CD4-positive, alpha-beta T cell (primary cell): ENCODE measurements around the gene MPHOSPH10. TPM values are rescaled to one million over a fixed set of nuclear protein-coding genes. Genes with fewer than 3 reads are reported as not detected.
"Not testable (repeated sequence)": the region's sequence is repeated elsewhere in the genome, so short reads cannot be mapped to it uniquely, and the experiment has no call there.

Experiments
- ATAC-seq: fragments of 200-7000 bp; cut with Tn5 transposase; one replicate; pipeline ENCODE4 v1.10.0; 2022; ENCODE audit warnings: mild to moderate bottlenecking; ENCODE audit not compliant: poor library complexity
- CTCF ChIA-PET: fragments of 350-600 bp; sonication (Branson Sonifier 250); formaldehyde crosslinking; loops from one replicate; lab custom pipeline; 2021; ENCODE audit warnings: antibody characterized with exemption, inconsistent platforms; lab: Charles Lee
- POLR2A ChIA-PET: fragments of 350-600 bp; sonication (Branson Sonifier 250); formaldehyde crosslinking; loops from one replicate; lab custom pipeline; 2021; ENCODE audit warnings: antibody characterized with exemption, inconsistent platforms; lab: Charles Lee
- DNase-seq, 14 experiments: peaks; one replicate each; pipeline ENCODE4 v3.0.0-alpha.2; 2013 to 2020; ENCODE audit warnings: mixed read lengths in 2 of 14
- H3K27ac ChIP-seq, 2 donors: one replicate each; pipeline versions ENCODE4 v1.5.1 to v1.7.0; 2013; ENCODE audit warnings: low read length in 2 of 2, low read depth in 1 of 2, mild to moderate bottlenecking in 1 of 2
- H3K27me3 ChIP-seq, 2 experiments: 1 replicate in 1 of 2; 2 replicates in 1 of 2; pipeline versions ENCODE4 v1.6.1 to v1.7.0; 2013; ENCODE audit warnings: low read length in 2 of 2, control low read depth in 1 of 2, mild to moderate bottlenecking in 1 of 2, moderate library complexity in 1 of 2; ENCODE audit not compliant: insufficient read depth in 2 of 2, control insufficient read depth in 1 of 2
- H3K36me3 ChIP-seq: one replicate; pipeline ENCODE4 v1.6.1; 2013; ENCODE audit warnings: low read length, control low read depth; ENCODE audit not compliant: insufficient read depth
- H3K4me1 ChIP-seq: one replicate; pipeline ENCODE4 v1.6.1; 2013; ENCODE audit warnings: low read length, control low read depth; ENCODE audit not compliant: insufficient read depth
- H3K4me3 ChIP-seq: one replicate; pipeline ENCODE4 v1.5.1; 2013; ENCODE audit warnings: mild to moderate bottlenecking, low read length, moderate library complexity
- H3K9me3 ChIP-seq, 2 experiments: 1 replicate in 1 of 2; 2 replicates in 1 of 2; pipeline versions ENCODE4 v1.6.1 to v1.7.0; 2013; ENCODE audit warnings: low read length in 2 of 2, mild to moderate bottlenecking in 2 of 2, control low read depth in 1 of 2, moderate library complexity in 1 of 2; ENCODE audit not compliant: control insufficient read depth in 1 of 2, insufficient read depth in 1 of 2
- H3K27ac Mint-ChIP-seq: one replicate; pipeline ENCODE4 v1.8.0; 2020; ENCODE audit warnings: mixed read lengths
- H3K27me3 Mint-ChIP-seq: one replicate; pipeline ENCODE4 v1.8.0; 2021; ENCODE audit warnings: mixed read lengths
- H3K36me3 Mint-ChIP-seq: one replicate; pipeline ENCODE4 v1.8.0; 2021; ENCODE audit warnings: low read depth, mixed read lengths
- H3K4me1 Mint-ChIP-seq: one replicate; pipeline ENCODE4 v1.8.0; 2021; ENCODE audit warnings: low read depth, mixed read lengths
- H3K4me3 Mint-ChIP-seq: one replicate; pipeline ENCODE4 v1.8.0; 2020; ENCODE audit warnings: mild to moderate bottlenecking, mixed read lengths
- H3K9me3 Mint-ChIP-seq: one replicate; pipeline ENCODE4 v1.8.0; 2020; ENCODE audit warnings: mixed read lengths
- CTCF ChIP-seq: fragments of 200-600 bp; IDR thresholded peaks from one replicate; pipeline ENCODE4 v1.8.0; 2022; ENCODE audit warnings: antibody characterized with exemption, mild to moderate bottlenecking
- intact Hi-C, 2 experiments: fragments of 100-400 bp; cut with DNase I in 1 of 2; cut with micrococcal nuclease in 1 of 2; formaldehyde crosslinking; loops; one replicate each; pipeline versions ENCODE4 v1.15.1 to v1.9.0; 2023 to 2025; cut with DNase I, micrococcal nuclease
- polyA plus RNA-seq, 2 donors: library from polyadenylated mRNA; unstranded; fragments of 120-200 nt; gene quantifications; one replicate each; pipeline ENCODE4 v1.2.1, GENCODE V29; 2013
- total RNA-seq, 174 experiments: library from RNA in 2 of 174; stranded (reverse) in 2 of 174; gene quantifications; one replicate each; pipeline ENCODE4 v1.2.3 and lab custom pipeline; 2021 to 2026

Gene MPHOSPH10
- total RNA-seq: 10 to 100 TPM; 36.7 to 38.2 TPM
- polyA plus RNA-seq (2013, experiment 1 of 2): 29.0 TPM
- polyA plus RNA-seq (2013, experiment 2 of 2): 27.1 TPM
- 39.1 to 183 (median 74.4) reads per million in 172 experiments for total RNA-seq (lab: John Stamatoyannopoulos, UW)

GRCh38 chr2:71130152-71130904, at the start of gene MPHOSPH10, which contains the start of gene MCEE:
MPHOSPH10 (plus strand) TSS chr2:71130634; CDS start chr2:71130666, 32 bp downstream.
MCEE (minus strand) TSS chr2:71130229; CDS start chr2:71130219, 10 bp downstream.
- ChIA-PET CTCF (interaction anchor here (0.8 to 2.5 kb wide), 3 partner anchors 30 to 129 kb away, joined by 3 to 9 read pairs (median 5); partner anchors contain the start of gene NAGK), POLR2A (interaction anchor here (0.7 to 3.0 kb wide), 12 partner anchors 9 to 202 kb away, joined by 3 to 114 read pairs (median 4); partner anchors contain the start of genes NAGK, PAIP2B and ZNF638)
- no peaks in the 10 kb centered on the region for H3K9me3 Mint-ChIP-seq
- no peak within 1 kb of the TSS for H3K4me3 Mint-ChIP-seq
- no peak within 1 kb of the TSS for H3K27ac Mint-ChIP-seq
- DNase-seq (peak; percentile 82 to 94 (median 88)), ATAC-seq (peak; percentile 89)
- H3K4me1 ChIP-seq: peaks cover 24% of the 10 kb centered on the region
- H3K27me3 Mint-ChIP-seq: no peaks in the 10 kb centered on the region
- H3K36me3 ChIP-seq: peaks cover 23% of the 10 kb centered on the region
- H3K4me1 Mint-ChIP-seq: peaks cover 35% of the 10 kb centered on the region
- intact Hi-C loops: loop anchor here (1.0 to 10.0 kb wide), 6 partner anchors 62 to 836 kb away; partner anchors contain the start of genes NAGK (in 2 of the 2), PAIP2B (in 1 of the 2), SNRPG (in 1 of the 2) and TEX261 (in 1 of the 2)
- H3K27me3 ChIP-seq: no peaks in the 10 kb centered on the region
- peak within 1 kb of the TSS; percentile 77 to 89 for H3K27ac ChIP-seq
- H3K36me3 Mint-ChIP-seq: peaks cover 34% of the 10 kb centered on the region
- TF ChIP-seq CTCF: no peak
- peak within 1 kb of the TSS; percentile 95 for H3K4me3 ChIP-seq
- H3K9me3 ChIP-seq: no peaks in the 10 kb centered on the region

GRCh38 chr2:71082402-71083252, 47.8 kb upstream of the MPHOSPH10 start:
- H3K9me3 ChIP-seq: no peaks in the 10 kb centered on the region
- TF ChIP-seq CTCF: no peak
- POLR2A ChIA-PET: interaction anchor here (2.6 to 2.8 kb wide), 2 partner anchors 10 to 15 kb away, joined by 10 to 14 read pairs; partner anchors contain the start of gene NAGK
- H3K4me3 Mint-ChIP-seq: peak overlapping the region; percentile 34
- H3K27ac Mint-ChIP-seq: peak overlapping the region; percentile 39
- H3K27me3 ChIP-seq: no peaks in the 10 kb centered on the region
- H3K36me3 ChIP-seq: peaks cover 15% of the 10 kb centered on the region
- H3K9me3 Mint-ChIP-seq: no peaks in the 10 kb centered on the region
- H3K27me3 Mint-ChIP-seq: no peaks in the 10 kb centered on the region
- DNase-seq (no peak), ATAC-seq (no peak)
- peaks cover 20% of the 10 kb centered on the region for H3K4me1 Mint-ChIP-seq
- H3K36me3 Mint-ChIP-seq: peaks cover 16% of the 10 kb centered on the region
- no peak overlapping the region for H3K4me3 ChIP-seq
- peak overlapping the region in 1 of 2 donors; percentile 7 for H3K27ac ChIP-seq
- CTCF ChIA-PET: interaction anchor here (0.6 to 0.7 kb wide), 2 partner anchors 11 to 140 kb away, joined by 3 read pairs; no protein-coding TSS in a partner anchor
- H3K4me1 ChIP-seq: peaks cover 12% of the 10 kb centered on the region
- intact Hi-C loops: no loop called here

GRCh38 chr2:71083297-71083696, 47.1 kb upstream of the MPHOSPH10 start:
- POLR2A ChIA-PET: interaction anchor here (2.6 to 2.8 kb wide), 2 partner anchors 11 to 15 kb away, joined by 10 to 14 read pairs; partner anchors contain the start of gene NAGK
- H3K9me3 Mint-ChIP-seq, H3K4me3 ChIP-seq, H3K27ac Mint-ChIP-seq, H3K36me3 ChIP-seq, H3K27me3 ChIP-seq, H3K27me3 Mint-ChIP-seq, DNase-seq, H3K27ac ChIP-seq, H3K4me3 Mint-ChIP-seq, intact Hi-C loops, H3K36me3 Mint-ChIP-seq, H3K9me3 ChIP-seq, ATAC-seq: not testable (repeated sequence)
- H3K4me1 Mint-ChIP-seq: peaks cover 20% of the 10 kb centered on the region
- CTCF ChIA-PET: interaction anchor here (0.6 kb wide), 1 partner anchor 139 kb away, joined by 3 read pairs; no protein-coding TSS in a partner anchor
- peaks cover 12% of the 10 kb centered on the region for H3K4me1 ChIP-seq

- CTCF ChIA-PET: interaction anchor here (0.7 kb wide), 1 partner anchor 212 kb away, joined by 3 read pairs; no protein-coding TSS in a partner anchor
- H3K9me3 ChIP-seq, H3K9me3 Mint-ChIP-seq, H3K27me3 Mint-ChIP-seq, H3K27ac ChIP-seq, H3K27me3 ChIP-seq, DNase-seq, intact Hi-C loops, H3K36me3 Mint-ChIP-seq, H3K36me3 ChIP-seq: not testable (repeated sequence)
- Mint-ChIP-seq H3K27ac (peak overlapping the region; percentile 66), H3K4me3 (peak overlapping the region; percentile 60), H3K4me1 (peaks cover 20% of the 10 kb centered on the region)
- peaks cover 12% of the 10 kb centered on the region for H3K4me1 ChIP-seq
- ATAC-seq: peak; percentile 68
- POLR2A ChIA-PET: interaction anchor here (2.6 to 2.8 kb wide), 2 partner anchors 12 to 16 kb away, joined by 10 to 14 read pairs; partner anchors contain the start of gene NAGK
- H3K4me3 ChIP-seq: peak overlapping the region; percentile 19
Measured at GRCh38 chr2:71083752-71084312, 46.6 kb upstream of the MPHOSPH10 start.
